GM18520 (cell line): ENCODE results near the gene TMEM267.
"Not testable (repeated sequence)": the region's sequence is repeated elsewhere in the genome, so short reads cannot be mapped to it uniquely, and the experiment has no call there.

Experiments
- ATAC-seq: cut with Tn5 transposase; IDR thresholded peaks from one replicate; pipeline ENCODE4 v1.9.1; 2021; ENCODE audit not compliant: unreplicated experiment

Gene TMEM267, protein sequence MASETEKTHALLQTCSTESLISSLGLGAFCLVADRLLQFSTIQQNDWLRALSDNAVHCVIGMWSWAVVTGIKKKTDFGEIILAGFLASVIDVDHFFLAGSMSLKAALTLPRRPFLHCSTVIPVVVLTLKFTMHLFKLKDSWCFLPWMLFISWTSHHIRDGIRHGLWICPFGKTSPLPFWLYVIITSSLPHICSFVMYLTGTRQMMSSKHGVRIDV

DNA sequence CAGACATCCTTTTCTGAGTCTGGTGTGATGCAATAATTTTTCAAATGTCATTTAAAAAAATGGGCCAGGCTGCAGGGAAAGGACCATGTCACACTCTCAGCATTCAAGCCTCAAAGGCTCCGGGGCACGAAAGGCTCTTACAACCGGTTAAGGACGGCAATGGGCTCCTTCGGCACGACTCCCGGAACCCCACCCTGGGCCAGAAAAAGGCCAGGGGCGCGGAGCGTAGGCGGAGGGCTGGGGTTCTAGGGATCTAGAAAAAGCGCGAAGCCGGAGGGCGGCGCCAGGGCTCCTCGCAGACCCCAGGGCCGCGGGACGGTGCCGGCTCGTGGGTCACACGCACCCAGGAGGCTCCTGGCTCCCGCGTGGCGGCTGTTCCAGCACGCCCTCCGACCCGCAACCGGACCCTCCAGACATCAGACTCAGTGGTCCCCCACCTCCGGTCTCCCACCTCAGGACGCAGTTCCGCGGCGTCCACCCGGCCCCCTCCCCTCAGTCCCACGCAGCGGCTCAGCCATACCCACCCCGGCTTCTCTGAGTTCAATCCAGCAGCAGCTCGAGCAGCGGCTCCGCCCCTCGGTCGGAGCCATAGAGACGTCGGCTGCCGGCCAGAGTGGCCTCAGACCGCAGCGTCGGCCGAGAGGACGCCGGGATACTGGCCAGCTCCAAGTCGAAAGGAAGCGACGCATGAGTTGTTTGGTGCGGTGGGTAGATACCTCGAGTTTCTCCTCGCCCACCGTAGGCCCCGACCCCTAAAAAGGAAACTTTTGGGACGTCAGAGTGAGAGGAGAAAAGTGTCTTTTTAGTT, at the start of gene TMEM267:
Gene TMEM267, minus strand, starts transcription at position 568 of the 808 bp plus-strand sequence. CDS start 29,896 bp downstream, outside the sequence.
- peak; percentile 79 for ATAC-seq

DNA sequence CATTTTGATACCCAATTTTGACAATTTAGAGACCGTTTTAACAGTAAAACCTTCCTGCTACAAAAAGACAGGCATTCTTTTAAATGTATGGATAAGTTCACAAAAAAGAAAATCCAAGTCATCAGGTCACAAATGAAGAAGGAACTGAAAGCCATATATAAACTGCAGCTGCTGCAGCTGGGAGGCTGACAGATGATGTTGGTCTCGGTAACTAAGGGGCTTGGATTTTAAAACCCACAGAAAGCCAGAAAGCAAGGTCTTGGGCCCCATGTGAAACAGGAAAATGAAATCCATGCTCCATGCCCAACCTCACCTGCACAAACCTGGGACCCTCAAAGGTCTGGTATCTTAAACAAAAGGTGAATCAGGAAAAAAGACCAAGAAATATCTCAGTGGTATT, 47.0 kb upstream of the TMEM267 start:
- ATAC-seq = no peak

DNA sequence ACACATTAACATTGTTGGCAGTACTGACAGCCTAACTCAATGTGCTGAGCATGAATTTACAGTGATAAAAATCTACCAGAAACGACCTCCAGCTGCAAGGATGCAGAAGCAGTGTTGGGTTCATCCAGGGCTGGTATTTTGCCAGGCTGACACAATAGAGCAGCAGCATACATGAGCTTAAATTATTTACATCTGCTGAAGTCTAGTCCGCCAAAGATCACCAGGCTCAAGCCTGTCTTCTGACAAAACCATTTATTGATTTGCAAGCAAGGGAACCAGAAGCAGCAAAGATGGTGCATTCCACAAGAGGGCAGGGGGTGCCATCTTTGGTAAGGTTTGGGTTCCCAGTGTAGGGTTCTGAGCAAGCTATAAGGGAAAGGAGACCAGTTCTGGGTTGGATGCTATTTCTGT, 40.0 kb upstream of the TMEM267 start:
- no peak for ATAC-seq

DNA sequence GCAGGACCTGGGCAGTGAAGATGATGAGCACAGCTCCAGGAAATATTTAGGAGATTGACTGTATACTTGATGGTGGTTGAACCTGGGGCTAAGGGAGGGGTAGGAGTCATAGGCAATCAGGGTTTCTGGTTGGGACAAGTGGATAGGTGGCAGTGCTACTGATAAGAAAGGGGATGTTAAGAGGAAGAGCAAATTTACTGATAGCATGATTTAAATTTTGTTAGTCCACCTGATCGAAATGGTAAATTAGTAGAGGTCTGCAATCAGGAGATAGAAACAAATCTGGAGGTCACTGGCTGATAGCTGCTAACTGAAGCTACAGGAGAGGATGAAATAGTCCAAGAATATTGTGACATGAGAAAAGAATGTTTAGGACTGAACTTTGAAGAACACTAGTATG, 37.0 kb upstream of the TMEM267 start:
- no peak for ATAC-seq

DNA sequence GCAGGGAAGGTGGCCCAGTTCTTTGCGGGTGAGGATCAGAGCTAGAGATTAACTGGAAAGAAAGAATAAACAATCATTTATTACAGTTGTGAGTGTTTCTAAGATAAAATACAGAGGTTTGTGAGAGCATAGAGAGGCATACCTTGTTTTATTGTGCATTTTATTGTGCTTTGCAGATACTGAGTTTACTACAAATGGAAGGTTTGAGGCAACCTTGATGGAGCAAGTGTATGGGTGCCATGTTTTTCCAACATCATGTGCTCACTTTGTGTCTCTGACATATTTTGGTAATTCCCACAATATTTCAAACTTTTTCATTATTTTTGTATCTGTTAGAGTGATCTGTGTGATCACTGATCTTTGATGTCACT, 32.0 kb upstream of the TMEM267 start:
- ATAC-seq = no peak

DNA sequence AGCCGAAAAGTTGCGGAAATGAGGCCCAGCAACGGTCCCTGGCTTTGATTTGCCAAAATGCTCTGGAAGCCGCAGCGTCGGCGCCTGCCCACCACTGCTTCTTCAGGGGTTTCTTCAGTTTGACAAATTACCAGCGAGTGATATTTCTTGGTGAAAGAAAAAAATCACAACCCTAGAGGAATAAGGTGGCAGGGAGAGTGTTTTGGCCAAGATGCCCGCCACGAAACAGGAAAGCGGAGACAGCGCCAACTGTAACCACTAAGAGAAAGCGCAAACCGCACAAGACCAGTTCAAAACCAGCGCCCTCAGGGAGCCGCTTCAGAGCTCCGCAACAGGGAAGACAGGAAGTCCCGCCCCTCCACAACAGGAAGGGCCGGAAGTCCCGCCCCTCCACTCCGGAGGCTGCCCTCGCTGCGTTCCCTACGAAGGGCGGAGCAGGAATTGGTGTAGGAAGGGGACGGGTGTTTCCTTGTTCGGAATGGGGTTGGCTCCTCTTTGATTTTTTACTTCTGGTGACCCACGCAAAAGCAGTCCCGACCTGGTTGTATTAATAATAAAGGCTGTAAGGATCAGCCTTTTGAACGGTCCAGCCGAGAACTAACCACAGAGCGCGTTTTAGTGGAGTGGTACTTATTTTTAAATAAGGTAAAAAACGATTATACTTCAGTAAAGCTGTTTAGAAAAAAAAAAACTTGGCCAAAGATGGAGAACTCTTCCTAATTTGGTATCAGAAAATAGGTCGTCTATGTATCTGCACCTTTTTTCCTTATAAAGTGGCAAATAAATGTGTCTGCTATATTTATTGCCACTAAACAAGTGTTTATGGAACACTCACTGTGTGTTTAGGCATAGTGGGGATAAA, 31.4 kb upstream of the TMEM267 start, which contains the start of gene C5orf34:
Gene C5orf34, minus strand, starts transcription at position 333 of the 862 bp plus-strand sequence. CDS start 5,809 bp downstream, outside the sequence.
- peak; percentile 98 for ATAC-seq

DNA sequence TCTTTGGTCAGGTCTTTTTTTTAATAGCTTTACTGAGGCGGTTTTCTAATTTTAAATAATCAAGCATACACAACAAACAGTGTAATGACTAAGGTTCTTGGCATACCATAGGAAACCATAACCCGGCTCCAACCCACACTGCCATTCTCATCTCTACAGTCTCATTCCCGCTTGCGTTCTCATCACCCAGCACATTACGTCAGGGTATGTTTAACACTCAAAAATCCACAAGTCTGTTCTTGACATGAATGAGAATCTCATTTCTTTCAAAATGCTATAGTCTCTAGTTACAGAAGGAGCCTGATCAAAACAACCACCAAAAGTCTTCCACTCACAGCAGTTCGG, 30.8 kb upstream of the TMEM267 start:
- ATAC-seq = peak; percentile 2

DNA sequence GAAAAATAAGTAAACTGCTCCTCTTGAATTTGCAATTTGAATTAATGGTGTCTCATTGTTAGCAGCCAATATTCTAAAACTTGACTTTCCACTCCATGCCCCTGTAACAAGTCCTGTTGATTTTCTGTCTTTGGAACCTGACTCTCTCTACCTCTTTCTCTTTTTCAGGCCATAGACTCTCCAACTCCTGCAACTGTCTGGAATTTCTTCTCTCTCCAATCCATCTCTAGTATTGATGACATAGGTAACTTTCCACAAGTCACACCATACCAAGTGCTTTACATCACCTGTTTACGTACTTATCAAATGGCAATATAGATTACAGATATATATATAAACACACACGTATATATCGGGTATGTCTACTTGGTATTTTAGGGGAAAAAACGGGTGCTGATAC, 30.4 kb upstream of the TMEM267 start:
- ATAC-seq = no peak

DNA sequence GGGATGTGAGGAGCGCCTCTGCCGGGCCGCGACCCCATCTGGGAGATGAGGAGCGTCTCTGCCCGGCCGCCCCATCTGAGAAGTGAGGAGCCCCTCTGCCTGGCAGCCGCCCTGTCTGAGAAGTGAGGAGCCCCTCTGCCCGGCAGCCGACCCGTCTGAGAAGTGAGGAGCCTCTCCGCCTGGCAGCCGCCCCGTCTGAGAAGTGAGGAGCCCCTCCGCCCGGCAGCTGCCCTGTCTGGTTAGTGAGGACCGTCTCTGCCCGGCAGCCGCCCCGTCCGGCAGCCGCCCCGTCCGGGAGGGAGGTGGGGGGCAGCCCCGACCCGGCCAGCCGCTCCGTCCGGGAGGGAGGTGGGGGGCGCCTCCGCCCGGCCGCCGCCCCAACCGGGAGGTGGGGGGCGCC, 27.4 kb upstream of the TMEM267 start:
- ATAC-seq = not testable (repeated sequence)

DNA sequence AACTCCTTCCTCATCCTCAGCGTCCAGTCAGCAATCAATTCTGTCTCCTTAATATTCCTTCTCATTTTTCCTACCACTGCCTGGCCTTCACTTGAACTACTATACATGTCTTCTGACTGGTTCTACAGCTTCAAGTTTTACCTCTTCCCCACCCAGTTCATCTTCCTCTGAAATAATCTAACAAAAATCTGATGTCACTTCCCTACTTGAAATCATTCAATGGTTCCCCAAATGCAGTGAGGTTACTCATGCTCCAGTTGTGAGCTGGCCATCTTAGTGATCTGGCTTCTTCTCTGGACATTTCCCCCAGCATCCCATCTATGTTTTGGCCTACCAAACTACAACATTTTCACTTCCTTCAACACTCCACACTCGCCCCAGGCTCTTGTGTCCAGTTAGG, 14.9 kb upstream of the TMEM267 start:
- no peak for ATAC-seq

DNA sequence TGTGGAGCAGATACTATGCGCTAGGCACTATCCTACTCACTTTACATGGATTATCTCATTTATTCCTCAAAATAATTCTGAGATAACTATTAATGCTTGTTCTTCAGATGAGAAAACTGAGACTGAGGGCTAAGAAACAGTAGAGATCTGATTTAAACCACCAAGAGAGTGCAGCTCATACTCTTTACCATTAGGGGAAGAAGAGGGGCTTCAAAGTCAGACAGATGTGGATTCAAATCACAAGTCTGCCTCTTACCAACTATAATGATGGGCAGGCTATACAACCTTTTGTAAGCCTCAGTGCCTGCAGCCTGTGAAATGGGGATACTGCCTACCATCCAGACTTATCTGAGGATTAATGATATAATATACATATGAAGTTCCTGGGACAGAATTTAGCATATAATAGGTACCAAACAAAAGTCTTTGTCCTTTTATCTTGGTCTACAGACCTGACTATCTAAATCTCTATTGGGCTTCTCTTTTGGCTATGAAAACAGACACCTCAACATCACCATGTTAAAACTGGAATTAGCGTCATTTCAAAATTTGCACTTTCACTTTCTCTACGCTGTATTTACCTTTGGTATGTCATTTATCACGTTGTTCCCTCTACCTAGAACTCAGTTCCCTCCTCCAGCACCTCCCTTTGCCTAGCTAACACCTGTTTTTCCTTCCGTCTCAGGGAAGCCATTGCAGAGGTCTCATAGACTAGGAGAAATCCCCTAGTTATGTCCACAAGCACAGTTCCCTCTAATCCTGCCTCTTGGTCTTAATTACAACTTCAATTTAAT, 13.8 kb upstream of the TMEM267 start:
- no peak for ATAC-seq

DNA sequence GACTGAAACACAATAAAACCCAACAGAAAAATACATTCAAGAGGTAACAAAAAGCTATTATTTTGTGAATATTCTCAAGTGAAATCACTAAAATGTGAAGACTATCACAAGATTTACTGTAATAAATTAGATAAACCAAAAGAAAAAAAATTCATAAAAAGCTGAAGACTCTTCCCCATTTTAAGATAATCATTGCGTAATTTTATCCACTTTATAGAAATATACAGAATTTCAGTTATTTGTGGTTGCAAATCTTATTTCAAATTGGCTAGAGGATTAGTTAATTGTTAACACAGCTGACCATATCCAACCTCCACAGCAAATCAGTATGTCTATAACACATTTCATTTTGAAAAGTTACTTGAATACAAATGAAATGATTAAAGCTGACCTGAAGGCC, 7.7 kb upstream of the TMEM267 start:
- no peak for ATAC-seq

DNA sequence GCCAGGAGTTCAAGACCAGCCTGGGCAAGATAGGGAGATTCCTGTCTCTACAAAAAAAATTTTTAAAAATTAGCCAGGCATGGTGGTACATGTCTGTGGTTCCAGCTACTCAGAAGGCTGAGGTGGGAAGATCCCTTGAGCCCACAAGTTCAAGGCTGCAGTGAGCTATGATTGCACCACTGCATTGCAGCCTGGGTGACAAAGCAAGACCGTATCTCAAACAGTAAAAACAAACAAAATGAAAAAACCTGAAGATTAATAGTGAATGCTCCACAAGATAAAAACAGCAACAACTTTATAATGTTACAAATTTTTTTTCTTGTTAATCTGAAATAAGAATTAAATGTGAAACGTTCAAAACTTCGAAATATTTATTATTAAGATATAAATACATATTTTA, 2.7 kb upstream of the TMEM267 start:
- ATAC-seq = no peak

DNA sequence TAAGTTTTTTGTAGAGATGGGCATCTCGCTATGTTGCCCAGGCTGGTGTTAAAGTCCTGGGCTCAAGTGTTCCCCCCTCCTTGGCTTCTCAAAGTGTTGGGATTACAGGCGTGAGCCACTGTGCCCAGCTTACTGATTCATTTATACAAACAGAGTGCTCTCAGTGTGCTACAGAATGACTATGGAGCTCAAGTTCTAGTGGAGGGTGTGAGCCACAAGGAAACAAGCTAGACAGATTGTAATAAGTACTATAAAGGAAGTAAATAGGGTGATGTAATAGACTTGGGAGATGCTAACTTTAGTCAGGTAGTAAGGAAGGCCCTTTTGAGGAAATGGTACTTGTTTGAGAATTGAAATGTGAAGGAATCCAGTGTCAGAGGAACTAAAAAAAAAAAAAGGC, 1.7 kb upstream of the TMEM267 start:
- no peak for ATAC-seq

DNA sequence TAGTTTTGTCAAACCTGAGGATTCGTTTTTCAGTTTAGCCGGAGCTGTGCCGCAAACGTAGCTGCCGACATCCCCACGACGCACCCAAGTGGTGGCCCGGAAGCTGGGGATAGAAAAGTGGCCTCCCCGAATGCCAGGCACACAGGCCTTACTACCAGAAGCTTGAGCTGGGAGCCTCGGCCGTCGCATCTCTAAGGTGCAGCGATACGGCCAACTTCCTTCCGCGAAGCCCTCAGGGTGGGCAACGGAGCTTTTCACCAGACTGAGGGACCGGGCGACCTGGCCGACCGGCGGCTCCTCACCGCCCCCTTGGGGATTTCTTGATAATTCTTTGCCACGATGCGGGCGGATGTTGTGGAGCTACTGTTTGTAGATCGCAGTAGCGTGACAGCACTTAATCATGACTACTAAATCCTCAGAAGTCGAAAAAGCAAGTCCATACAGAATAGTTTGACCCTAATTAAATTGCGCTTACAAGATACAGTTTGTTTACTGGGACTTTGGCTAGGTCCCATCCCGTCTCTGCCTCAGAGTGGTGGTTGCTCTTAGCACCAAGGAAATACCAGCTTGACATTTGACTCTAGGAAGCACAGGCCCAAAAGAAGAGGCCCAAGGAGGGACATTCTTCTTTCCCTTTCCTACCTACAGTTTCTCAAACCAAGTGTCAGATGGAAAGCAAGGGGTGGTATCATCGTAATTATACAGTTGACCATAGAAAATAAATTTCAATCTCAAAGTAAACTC, 613 bp upstream of the TMEM267 start:
- ATAC-seq = peak; percentile 70

DNA sequence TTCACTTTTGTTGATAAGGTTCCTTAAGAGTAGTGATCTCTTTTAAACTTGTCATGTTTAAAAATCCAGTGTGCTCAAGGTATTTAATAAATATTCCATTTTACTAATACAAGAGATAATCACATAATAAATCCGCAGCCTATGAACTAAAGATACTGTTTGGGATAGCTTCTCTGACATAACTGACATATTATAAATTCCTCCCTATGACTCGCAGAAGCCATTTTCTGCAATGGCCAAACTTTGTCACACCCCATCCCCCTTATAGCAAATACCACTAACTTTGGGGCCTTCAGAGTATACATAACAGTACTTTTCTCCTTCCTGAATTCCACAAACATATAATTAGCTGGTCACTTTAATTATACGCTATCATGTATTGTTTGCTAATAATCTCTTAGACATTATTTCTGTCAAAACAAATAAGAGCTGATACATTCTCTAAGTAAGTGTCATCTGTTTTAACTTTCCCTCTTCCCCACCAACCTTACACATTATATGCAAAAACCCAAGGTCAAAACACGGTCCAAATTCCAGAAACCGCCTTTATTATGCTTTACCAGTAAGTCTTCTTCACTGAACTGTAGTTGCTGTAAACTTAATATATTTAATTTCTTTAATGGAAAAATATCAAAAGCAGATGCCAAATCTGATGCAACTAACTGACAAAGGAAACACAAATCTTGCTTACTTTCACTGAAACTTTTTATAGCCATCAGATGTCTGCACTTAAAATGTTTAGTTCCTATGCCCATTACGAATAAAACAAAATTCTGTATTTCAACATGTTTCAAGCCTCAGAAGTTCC, 971 bp downstream of the TMEM267 start:
- no peak for ATAC-seq

DNA sequence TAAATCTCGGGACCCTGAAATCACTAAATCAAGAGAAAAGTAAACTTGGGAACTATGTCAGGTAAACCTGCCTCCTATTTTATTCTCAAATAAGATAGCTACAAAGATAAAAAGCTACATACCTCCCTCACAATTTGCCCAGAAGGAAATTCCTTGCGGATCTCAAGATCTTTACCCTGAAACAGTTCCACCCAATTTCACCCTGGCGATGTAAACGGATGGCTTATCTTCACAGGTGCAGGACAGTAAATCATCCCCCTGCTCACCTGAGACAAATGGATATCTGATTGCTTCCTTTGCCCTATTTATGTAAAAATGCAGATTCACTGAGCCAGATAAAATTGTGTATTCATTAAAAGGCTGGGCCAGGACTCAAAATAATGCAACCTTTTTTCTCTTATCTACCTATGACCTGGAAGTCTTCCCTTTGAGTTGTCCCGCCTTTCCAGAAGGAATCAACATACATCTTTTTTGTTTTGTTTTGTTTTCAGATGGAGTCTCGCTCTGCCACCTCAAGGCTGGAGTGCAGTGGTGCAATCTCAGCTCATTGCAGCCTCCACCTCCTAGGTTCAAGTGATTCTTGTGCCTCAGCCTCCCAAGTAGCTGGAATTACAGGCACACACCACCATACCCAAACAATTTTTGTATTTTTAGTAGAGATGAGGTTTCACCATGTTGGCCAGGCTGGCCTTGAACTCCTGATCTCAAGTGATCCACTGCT, 13.8 kb downstream of the TMEM267 start:
- ATAC-seq = no peak

DNA sequence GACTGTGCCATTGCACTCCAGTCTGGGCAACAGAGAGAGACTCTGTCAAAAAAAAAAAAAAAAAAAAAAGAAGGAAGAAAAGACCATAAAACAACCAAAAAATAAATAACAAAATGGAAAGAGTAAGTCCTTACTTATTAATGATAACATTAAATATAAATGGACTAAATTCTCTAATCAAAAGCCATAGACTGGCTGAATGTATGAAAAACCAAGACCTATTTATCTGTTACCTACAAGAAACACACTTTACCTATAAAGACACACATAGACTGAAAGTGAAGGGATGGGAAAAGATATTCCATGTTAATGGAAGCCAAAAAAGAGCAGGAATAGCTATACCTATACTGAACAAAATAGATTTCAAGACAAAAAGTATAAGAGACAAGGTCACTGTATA, 16.6 kb downstream of the TMEM267 start:
- ATAC-seq = no peak

DNA sequence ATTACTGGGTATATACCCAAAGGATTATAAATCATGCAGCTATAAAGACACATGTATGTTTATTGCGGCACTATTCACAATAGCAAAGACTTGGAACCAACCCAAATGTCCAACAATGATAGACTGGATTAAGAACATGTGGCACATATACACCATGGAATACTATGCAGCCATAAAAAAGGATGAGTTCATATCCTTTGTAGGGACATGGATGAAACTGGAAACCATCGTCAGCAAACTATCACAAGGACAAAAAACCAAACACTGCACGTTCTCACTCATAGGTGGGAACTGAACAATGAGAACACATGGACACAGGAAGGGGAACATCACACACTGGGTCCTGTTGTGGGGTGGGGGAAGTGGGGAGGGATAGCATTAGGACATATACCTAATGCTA, 18.2 kb downstream of the TMEM267 start:
- ATAC-seq = not testable (repeated sequence)
